GM19239 (cell line): Measurements from ENCODE around the gene ABHD15.
A peak's percentile ranks its signal among the peaks of the same experiment; 100 is the strongest.
"Not testable (repeated sequence)": the region's sequence is repeated elsewhere in the genome, so short reads cannot be mapped to it uniquely, and the experiment has no call there.

Source experiments
- DNase-seq: peaks from one replicate; pipeline ENCODE4 v3.0.0; 2011; ENCODE audit warnings: low spot score; ENCODE audit not compliant: insufficient read length
- FAIRE-seq: peaks from 2 replicates; lab custom pipeline; 2011; peaks lifted over from hg19 to GRCh38; lab: Jason Lieb, UNC

ABHD15 gene

DNA sequence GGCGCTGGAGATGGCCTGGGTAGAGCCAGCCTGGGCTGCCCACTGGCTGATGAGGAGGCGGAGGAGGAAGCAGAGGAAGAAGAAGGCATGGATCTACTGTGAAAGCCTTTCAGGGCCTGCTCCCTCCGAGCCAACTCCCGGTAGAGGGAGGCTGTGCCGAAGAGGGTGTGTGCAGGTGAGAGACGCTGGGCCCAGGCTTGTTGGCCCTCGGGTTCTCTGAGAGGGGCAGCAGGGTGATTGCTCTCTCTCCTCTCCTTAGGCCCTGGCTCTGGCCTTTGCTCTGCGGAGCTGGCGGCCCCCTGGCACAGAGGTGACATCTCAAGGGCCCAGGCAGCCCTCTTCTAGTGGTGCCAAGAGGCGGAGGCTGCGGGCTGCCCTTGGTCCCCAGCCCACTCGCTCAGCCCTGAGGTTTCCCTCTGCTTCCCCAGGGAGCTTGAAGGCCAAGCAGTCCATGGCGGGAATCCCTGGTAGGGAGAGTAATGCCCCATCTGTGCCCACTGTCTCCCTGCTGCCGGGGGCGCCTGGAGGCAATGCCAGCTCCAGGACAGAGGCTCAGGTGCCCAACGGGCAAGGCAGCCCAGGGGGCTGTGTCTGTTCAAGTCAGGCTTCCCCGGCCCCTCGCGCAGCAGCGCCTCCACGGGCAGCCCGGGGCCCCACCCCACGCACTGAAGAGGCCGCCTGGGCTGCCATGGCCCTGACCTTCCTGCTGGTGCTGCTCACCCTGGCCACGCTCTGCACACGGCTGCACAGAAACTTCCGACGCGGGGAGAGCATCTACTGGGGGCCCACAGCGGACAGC lies 5.2 kb upstream of the ABHD15 start:
- FAIRE-seq (no peak), DNase-seq (no peak)

DNA sequence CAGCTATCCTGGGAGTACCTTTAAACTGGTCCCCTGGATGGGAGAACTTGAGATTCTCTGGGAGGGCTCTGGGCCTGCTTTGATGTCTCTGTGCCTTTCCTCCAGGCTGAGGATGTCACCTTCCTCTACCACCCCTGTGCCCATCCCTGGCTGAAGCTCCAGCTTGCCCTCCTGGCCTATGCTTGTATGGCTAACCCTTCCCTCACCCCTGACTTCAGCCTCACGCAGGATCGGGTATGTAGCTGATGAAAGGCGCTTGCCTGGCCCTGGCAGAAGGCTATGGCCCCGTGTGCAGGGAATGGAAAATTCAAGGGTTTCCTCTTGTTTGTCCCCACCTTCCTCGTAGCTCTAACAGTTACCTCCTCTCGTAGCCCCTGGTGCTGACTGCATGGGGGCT lies 4.6 kb upstream of the ABHD15 start:
- FAIRE-seq (no peak), DNase-seq (no peak)

GRCh38 chr17:29570521-29570920 lies 3.7 kb upstream of the ABHD15 start:
- FAIRE-seq, result no peak

GRCh38 chr17:29569245-29569950 lies 2.6 kb upstream of the ABHD15 start:
- no peak for DNase-seq
- no peak for FAIRE-seq

More at GRCh38 chr17:29570521-29570920, 3.7 kb upstream of the ABHD15 start:
- DNase-seq, result no peak

- FAIRE-seq (peak; percentile 91), DNase-seq (peak; percentile 93)
These were observed 1.8 kb upstream of the ABHD15 start, which contains the start of gene TP53I13 for GRCh38 chr17:29568331-29569244. Gene TP53I13 (plus strand): TSS chr17:29568701. CDS start chr17:29568759, 58 bp downstream.

DNA sequence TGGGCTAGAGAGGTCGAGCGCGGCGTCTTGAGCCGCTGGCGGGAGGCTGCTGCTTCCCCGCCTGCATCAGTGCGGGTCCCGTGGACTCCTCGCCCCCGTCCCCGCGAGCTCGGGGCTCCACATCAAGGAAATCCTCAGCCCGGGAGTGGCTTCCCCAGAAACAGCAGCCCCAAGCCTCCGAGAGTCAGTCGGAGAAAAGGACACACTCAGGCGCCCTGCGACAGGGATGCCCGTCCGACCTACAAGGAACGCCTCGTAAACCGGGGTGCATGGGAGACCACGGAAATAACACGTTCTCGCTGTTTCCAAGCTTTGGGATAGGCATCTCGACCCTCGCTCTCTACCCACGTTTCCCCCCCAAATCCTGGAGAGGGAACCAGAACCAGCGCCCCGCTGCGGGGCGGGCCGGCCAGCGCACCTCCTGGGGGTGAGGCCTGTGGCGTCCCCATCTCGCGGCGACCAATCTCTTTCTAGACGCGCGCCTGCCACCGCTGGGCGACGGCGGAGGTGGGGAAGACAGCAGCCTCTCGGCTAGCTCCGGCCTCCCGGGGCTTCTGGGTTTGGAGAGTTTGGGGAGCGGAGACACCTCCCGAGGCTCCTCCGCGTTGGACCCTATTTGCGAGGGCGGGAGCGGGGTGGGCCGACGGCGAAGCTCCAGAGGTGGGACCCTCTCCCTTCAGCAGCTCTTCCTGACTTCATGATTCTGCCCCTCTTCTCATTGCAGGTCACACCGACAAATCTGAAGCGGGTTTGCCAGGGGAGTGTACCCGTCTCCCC lies 905 bp upstream of the ABHD15 start:
- FAIRE-seq, result peak; percentile 64

DNA sequence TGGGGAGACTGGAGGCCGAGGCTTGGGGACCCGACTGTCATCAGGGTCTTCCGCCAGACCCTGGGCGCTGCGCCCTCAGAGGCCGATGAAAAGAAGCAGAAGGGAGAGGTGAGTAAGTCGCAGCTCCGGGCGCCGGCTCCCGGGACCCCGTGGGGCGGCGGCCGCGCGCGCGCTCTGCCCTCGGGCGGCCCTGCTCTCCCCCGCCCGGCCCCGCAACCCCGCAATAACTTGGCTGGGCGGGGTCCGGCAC lies 392 bp upstream of the ABHD15 start:
- no peak for FAIRE-seq

More for the DNA sequence above, 905 bp upstream of the ABHD15 start:
- DNase-seq, result peak; percentile 92

GRCh38 chr17:29565643-29566472 lies 979 bp downstream of the ABHD15 start:
- FAIRE-seq (peak; percentile 47), DNase-seq (no peak)

More for the DNA sequence above, 392 bp upstream of the ABHD15 start:
- no peak for DNase-seq

- no peak for FAIRE-seq
These were observed 3.0 kb downstream of the ABHD15 start for GRCh38 chr17:29563816-29564215.

GRCh38 chr17:29562615-29563014 lies 4.2 kb downstream of the ABHD15 start:
- DNase-seq, result no peak
- no peak for FAIRE-seq

More at GRCh38 chr17:29563816-29564215, 3.0 kb downstream of the ABHD15 start:
- DNase-seq, result no peak

- DNase-seq, result no peak
- FAIRE-seq, result no peak
These were observed 5.0 kb downstream of the ABHD15 start for GRCh38 chr17:29561554-29562517.

DNA sequence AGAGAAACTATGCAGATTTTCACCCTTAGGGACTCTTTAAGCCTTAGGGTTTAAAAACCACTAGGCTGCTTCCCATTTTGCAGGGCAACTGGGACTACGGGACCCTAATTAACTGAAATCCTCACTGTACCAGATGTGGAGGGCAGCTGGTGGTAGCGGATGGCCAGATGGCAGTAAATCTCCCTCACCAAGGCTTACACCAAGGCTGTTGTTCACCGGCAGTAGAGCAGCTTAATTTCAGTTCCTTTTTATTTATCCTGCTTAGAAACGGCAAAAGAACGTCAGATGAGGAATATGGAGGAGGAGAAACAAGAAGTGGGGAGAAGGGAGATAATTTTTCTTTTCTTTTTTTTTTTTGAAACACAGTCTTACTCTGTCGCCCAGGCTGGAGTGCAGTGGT lies 6.5 kb downstream of the ABHD15 start:
- FAIRE-seq (peak; percentile 78), DNase-seq (no peak)

- FAIRE-seq, result no peak
- DNase-seq, result no peak
These were observed 7.2 kb downstream of the ABHD15 start for GRCh38 chr17:29559640-29560039.

GRCh38 chr17:29558139-29558538 lies 8.7 kb downstream of the ABHD15 start:
- not testable (repeated sequence) for FAIRE-seq, DNase-seq

DNA sequence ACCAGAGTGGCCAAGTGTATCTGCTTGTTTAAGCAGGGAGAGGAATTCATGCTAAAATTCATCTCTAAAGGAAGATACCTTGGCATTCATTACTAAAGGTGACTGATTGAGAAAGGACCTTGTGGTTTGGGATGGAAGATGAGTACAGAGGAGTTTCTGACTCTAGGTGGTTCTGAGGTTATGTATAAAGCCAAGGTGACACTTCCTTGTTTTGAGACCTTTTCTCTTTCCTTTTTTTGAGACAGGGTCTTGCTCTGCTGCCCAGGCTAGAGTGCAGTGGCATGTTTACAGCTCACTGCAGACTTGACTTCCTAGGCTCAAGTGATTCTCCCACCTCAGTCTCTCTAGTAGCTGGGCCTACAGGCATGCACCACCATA lies 9.1 kb downstream of the ABHD15 start:
- DNase-seq (no peak), FAIRE-seq (peak; percentile 37)

GRCh38 chr17:29557085-29557738 lies 9.6 kb downstream of the ABHD15 start:
- peak; percentile 28 for FAIRE-seq
- DNase-seq, result no peak

DNA sequence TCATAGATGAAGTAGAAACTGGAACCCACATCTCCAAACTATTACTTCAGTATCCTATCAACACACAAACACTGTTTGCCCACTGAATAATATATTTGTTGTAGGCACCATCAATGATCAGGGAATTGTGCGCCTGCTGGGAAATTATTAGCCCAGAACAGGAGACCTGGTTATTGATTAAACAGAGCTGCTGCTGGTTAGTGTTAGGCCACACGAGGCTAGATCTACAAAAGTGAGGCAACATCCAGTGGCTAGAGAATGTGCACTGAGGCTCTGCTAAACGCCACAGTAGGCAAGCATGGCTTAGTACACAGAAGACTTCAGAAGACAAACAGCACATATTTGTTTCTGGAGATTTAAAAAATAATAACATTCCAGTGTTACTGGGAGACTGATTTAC lies 11.0 kb downstream of the ABHD15 start:
- FAIRE-seq (no peak), DNase-seq (no peak)
